Measurements from ENCODE around the gene ACY1. TPM values are rescaled to one million over a fixed set of nuclear protein-coding genes. Genes with fewer than 3 reads are reported as not detected.
"Not testable (repeated sequence)": the region's sequence is repeated elsewhere in the genome, so short reads cannot be mapped to it uniquely, and the experiment has no call there.

ACY1 gene
- total RNA-seq, 1 donor, result 38.0 TPM

GRCh38 chr3:51980253-51980652 is 3.1 kb upstream of the ACY1 start:
- DNase-seq (ENCODE audit: low read depth in 2 of 3, low spot score in 2 of 3), result no peak

GRCh38 chr3:51982352-51982837 is 940 bp upstream of the ACY1 start:
- DNase-seq (ENCODE audit: low read depth in 2 of 3, low spot score in 2 of 3), result peak in 2 of 3 donors; percentile 48 to 53

- no peak for DNase-seq (ENCODE audit: low read depth in 2 of 3, low spot score in 2 of 3)
Measured at GRCh38 chr3:51983578-51984268, 388 bp downstream of the ACY1 start.

GRCh38 chr3:51984269-51984647 is 923 bp downstream of the ACY1 start:
- no peak for DNase-seq (ENCODE audit: low read depth in 2 of 3, low spot score in 2 of 3)

- DNase-seq (ENCODE audit: low read depth in 2 of 3, low spot score in 2 of 3), result no peak
Measured at GRCh38 chr3:51985063-51985462, 1.7 kb downstream of the ACY1 start.

GRCh38 chr3:51986010-51986947 is 2.9 kb downstream of the ACY1 start:
- no peak for DNase-seq (ENCODE audit: low read depth in 2 of 3, low spot score in 2 of 3)

- DNase-seq (ENCODE audit: low read depth in 2 of 3, low spot score in 2 of 3), result no peak
Measured at GRCh38 chr3:51987568-51987967, 4.2 kb downstream of the ACY1 start.

GRCh38 chr3:51988286-51989146 is 5.2 kb downstream of the ACY1 start:
- no peak for DNase-seq (ENCODE audit: low read depth in 2 of 3, low spot score in 2 of 3)

GRCh38 chr3:51990501-51990971 is 7.2 kb downstream of the ACY1 start:
- not testable (repeated sequence) for DNase-seq (ENCODE audit: low read depth in 2 of 3, low spot score in 2 of 3)

GRCh38 chr3:51992017-51992682 is 8.8 kb downstream of the ACY1 start:
- no peak for DNase-seq (ENCODE audit: low read depth in 2 of 3, low spot score in 2 of 3)

- not testable (repeated sequence) for DNase-seq (ENCODE audit: low read depth in 2 of 3, low spot score in 2 of 3)
Measured at GRCh38 chr3:51993657-51994056, 10.3 kb downstream of the ACY1 start.

- DNase-seq (ENCODE audit: low read depth in 2 of 3, low spot score in 2 of 3), result no peak
Measured at GRCh38 chr3:51994530-51994929, 11.2 kb downstream of the ACY1 start.

GRCh38 chr3:51995346-51996163 is 12.2 kb downstream of the ACY1 start, which contains the start of gene RPL29:
Gene RPL29, minus strand, starts transcription at chr3:51995895. Its CDS starts 434 bp downstream, at chr3:51995461.
- DNase-seq (ENCODE audit: low read depth in 2 of 3, low spot score in 2 of 3), result peak; percentile 77 to 97 (median 96)

GRCh38 chr3:51997172-51997571 is 13.8 kb downstream of the ACY1 start:
- no peak for DNase-seq (ENCODE audit: low read depth in 2 of 3, low spot score in 2 of 3)

- no peak for DNase-seq (ENCODE audit: low read depth in 2 of 3, low spot score in 2 of 3)
Measured at GRCh38 chr3:51997935-51998596, 14.7 kb downstream of the ACY1 start.

GRCh38 chr3:51998774-51999173 is 15.4 kb downstream of the ACY1 start:
- no peak for DNase-seq (ENCODE audit: low read depth in 2 of 3, low spot score in 2 of 3)

- DNase-seq (ENCODE audit: low read depth in 2 of 3, low spot score in 2 of 3), result no peak
Measured at GRCh38 chr3:51999846-52000245, 16.5 kb downstream of the ACY1 start.

GRCh38 chr3:52001443-52001974 is 18.2 kb downstream of the ACY1 start:
- DNase-seq (ENCODE audit: low read depth in 2 of 3, low spot score in 2 of 3), result peak; percentile 79 to 93 (median 85)

Measured in hematopoietic multipotent progenitor cell (in vitro differentiated cells).